GM21381 (cell line): Measurements from ENCODE around the gene CFAP90.

Experiments used
- ATAC-seq: cut with Tn5 transposase; IDR thresholded peaks from one replicate; pipeline ENCODE4 v1.9.1; 2021; ENCODE audit warnings: mild to moderate bottlenecking, moderate library complexity; ENCODE audit not compliant: unreplicated experiment

Gene CFAP90

GRCh38 chr5:7868773-7869473 is 18.0 kb upstream of the CFAP90 start, which contains the start of the genes FASTKD3 and MTRR:
Gene FASTKD3 (minus strand): TSS chr5:7869031. CDS start chr5:7868083, 948 bp downstream.
Gene MTRR (plus strand): TSS chr5:7869148. CDS start chr5:7870795, 1,647 bp downstream.
- peak; percentile 97 for ATAC-seq

DNA sequence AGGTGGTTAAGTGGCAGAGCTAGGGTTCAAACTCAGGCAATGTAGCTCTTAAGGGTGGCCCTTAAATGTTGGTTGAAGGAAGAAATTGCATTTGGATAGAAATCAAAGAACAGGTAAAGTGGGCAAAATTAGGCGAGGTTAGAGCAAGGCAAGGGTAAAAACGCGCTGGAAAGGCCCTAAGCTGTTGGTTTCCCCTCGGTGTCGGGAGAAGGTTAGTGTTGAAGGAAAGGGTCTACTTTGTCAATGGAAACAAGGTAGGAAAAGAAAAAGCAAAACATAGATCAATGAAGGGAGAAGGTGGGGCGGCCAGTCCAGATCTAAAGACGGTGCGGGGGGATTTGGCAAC is 17.5 kb upstream of the CFAP90 start:
- ATAC-seq, result no peak

- ATAC-seq, result no peak
These were observed 16.3 kb upstream of the CFAP90 start for GRCh38 chr5:7867260-7867659.

- no peak for ATAC-seq
These were observed 15.3 kb upstream of the CFAP90 start for GRCh38 chr5:7866196-7866595.

- ATAC-seq, result no peak
These were observed 7.1 kb upstream of the CFAP90 start for GRCh38 chr5:7857926-7858632.

GRCh38 chr5:7857361-7857760 is 6.4 kb upstream of the CFAP90 start:
- ATAC-seq, result no peak

DNA sequence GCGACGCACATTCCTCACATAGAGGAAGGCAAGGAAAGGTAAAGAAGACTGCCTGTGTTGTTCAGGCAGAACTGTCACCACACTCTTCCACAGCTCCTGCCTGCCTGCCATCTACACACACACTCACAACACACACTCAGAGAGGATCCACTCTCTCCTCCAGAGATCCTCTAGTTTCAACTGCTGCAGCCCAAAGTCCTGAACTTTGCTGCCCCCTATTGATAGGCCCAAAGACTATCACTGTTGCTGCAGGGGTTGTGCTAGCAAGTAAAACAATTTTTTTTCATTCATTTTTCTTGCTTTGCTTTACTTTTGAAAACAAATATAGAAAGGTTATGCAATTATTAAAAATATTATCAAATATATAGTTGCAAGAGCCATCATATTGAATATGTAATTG is 5.9 kb upstream of the CFAP90 start:
- peak; percentile 43 for ATAC-seq

DNA sequence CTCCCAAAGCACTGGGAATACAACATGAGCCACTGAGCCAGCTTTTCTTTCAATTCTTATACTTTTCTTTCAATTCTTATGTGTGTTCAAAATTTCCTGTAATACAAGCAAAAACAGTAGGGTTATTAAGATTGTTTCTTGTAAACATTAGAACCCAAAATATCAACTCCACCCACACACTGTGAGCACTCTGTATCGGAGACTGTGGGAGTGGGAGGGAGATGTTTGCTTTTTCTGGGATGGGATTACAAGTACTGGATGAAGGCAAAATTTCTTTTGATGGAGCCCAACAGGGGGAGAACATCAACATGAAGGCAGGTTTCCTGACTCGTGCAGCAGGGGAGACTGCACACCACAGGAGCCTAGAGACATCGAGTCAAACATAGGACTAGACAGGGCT is 4.7 kb upstream of the CFAP90 start:
- ATAC-seq, result no peak

DNA sequence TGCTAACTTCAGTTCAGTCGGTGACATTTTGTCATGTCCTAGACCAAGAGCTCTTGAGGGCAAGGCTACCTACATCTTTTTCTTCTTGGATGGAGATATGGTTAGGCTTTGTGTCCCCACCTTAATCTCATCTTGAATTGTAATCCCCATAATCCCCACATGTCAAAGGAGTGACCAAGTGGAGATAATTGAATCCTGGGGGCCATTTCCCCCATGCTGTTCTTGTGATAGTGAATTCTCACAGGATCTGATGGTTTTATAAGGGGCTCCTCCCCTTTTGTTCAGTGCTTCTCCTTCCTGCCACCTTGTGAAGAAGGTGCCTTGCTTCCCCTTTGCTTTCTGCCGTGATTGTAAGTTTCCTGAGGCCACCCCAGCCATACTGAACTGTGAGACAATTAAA is 2.1 kb upstream of the CFAP90 start:
- no peak for ATAC-seq

- no peak for ATAC-seq
These were observed 1.6 kb upstream of the CFAP90 start for GRCh38 chr5:7852542-7852941.

DNA sequence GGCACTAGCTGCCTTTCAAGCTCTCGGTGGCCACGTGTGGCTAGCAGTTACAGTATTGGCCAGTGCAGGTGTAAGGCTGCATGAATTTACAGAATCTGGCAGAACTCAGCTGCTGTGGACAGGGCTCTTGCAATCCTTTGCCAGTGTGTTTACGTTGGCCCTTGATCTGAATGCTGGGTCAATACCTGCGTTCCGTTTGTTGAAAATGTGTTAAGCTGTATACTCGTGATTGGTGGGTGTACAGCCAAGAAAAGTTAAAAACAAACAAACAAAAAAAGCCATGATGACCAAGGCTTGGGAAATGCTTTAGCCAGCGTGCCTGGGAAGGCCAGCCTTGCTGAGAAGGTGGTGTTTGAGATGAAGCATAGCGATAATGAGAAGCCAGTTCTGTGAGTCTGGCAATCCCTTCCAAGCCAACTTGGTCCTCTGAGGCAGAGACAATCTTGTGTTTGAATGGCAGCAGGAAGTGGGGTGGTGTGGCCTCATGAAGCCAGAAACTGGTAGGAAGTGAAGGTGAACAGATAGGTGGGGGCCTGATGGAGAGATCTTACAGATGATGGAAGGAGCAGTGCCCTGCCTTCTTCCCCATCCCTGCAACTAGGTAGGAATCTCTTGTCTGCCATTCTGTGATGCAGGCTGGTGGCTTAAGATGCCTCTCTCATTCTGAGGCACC is 820 bp upstream of the CFAP90 start:
- no peak for ATAC-seq

DNA sequence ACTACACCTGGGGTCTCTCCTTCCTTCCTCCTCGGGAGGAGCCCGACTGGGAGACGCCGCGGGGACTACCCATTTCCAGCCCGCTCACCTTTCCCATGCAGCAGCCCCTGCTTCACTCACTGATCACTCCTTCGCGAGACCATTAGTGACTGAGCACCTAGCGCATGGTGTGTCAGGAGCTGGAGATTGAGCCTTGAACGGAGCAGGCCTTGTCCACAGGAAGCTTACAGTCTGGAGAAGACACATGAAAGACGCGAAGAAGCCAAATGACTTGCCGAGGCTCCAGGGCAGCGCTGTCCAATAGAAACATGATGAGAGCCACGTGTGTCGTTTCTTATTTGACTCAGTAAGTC is 283 bp upstream of the CFAP90 start:
- no peak for ATAC-seq

DNA sequence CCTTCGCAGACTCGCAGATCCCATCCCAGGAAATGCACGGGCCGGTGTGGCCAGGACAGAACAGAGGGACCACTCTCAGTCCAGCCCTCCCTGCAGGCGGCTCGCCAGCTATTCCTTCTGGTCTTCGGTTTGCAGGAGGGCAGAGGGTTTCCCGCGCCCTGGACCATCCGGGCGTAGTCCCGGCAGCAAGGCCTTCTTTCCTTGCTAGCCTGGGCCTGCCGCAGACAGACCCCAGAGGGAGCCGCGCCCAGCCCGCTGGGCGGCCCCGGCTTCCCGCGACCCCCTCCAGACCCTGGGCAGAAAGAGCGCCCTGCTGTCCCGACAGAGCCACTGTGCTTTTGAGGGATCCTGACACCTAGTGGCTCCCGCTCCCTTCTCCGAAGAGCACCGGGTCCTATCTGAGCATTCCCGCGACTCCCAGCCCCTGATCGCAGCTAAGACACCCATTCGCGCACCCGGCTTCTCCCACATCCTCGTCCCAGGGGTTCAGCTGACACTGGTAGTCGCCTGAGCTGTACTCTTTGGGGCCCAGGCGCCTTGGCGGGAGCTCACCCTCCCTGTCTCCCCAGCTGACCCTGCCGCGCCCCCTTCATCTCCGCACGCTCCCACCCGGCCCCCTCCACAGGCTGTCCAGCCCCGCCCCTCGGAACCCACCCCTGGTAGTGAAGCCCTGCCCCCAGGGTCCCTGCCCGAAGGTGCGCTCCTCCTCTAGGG is 1.1 kb downstream of the CFAP90 start:
- no peak for ATAC-seq

DNA sequence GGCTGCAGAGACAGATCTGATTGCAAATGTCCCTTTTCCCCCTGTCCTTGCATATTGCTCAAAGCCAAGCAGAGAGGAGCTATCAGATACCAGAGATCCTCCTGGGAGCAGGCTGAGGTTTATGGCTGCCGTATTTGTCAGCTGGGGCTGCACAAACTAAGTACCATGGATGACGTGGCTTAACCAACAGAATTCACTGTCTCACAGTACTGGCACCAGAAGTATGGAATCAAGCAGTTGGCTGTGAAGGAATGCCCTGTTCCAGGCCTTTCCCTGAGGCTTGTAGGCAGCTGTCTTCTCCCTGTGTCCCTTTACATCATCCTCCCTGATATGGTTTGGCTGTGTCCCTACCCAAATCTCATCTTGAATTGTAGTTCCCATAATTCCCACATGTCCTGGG is 2.6 kb downstream of the CFAP90 start:
- no peak for ATAC-seq

GRCh38 chr5:7846327-7846726 is 4.6 kb downstream of the CFAP90 start:
- no peak for ATAC-seq

GRCh38 chr5:7845557-7845956 is 5.4 kb downstream of the CFAP90 start:
- no peak for ATAC-seq

DNA sequence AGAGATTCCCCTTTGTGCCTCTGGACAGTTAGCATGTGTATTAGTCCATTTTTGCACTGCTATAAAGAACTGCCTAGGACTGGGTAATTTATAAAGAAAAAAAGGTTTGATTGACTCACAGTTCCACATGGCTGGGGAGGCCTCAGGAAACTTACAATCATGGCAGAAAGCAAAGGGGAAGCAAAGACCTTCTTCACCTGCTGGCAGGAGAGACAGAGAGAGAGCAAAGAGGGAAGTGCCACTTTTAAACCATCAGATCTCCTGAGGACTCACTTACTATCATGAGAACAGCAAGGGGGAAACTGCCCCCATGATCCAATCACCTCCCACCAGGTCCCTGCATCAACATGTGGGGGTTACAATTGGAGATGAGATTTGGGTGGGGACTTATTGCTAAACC is 6.0 kb downstream of the CFAP90 start:
- ATAC-seq, result no peak

GRCh38 chr5:7842531-7842930 is 8.4 kb downstream of the CFAP90 start:
- ATAC-seq, result no peak

GRCh38 chr5:7837403-7837802 is 13.5 kb downstream of the CFAP90 start:
- no peak for ATAC-seq

- ATAC-seq, result no peak
These were observed 16.0 kb downstream of the CFAP90 start for GRCh38 chr5:7834982-7835381.

DNA sequence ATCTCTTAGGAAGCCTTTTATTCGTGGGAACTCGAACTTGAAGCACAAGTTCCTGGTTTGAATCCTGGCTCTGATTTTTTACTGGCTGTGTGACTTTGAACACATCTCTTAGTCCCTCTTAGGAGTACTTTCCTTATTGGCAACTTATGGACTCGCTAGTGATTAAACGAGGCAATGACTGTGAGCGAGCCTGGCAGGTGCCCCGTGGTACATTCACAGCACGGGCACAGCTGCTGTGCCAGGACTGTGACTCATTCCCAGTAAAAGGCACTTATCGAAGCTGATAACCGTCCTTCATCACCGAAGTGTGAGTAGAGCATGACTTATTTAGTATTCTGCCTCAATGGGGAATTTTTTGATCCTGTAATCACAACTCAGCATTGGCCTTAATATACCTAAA is 22.7 kb downstream of the CFAP90 start:
- ATAC-seq, result no peak

DNA sequence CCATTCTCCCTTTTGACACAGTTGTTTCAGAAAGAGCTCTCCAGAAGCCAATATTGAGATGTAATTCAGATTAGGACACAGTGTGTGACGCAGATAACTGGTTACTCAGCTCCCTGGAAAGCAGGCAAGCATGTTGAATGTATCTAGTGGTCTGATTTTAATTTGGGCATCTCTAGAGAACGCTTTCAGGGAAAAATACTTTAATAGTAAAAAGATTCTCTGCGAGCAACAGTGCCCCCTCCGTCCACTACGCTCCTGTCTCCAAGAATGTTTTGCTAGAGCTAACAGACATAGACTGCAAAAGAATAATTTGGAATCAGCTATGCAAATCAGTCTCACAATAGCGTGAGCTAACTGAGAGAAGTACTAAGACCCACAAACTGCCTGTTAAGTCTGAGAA is 23.3 kb downstream of the CFAP90 start:
- no peak for ATAC-seq
